Ishikawa (cell line): ENCODE results near the gene ADAM19.

Experiments
- CEBPB ChIP-seq: IDR thresholded peaks from 2 replicates; pipeline ENCODE4 v1.6.1; 2012
- CREB1 ChIP-seq: IDR thresholded peaks from 2 replicates; pipeline ENCODE4 v1.6.1; 2012; ENCODE audit warnings: low read depth
- EGR1 ChIP-seq: IDR thresholded peaks from 2 replicates; pipeline ENCODE4 v1.6.1; 2012
- EP300 ChIP-seq: IDR thresholded peaks from 2 replicates; pipeline ENCODE4 v1.6.1; 2012; ENCODE audit warnings: borderline replicate concordance
- FOXM1 ChIP-seq: IDR thresholded peaks from 2 replicates; pipeline ENCODE4 v1.6.1; 2012; ENCODE audit warnings: low read depth, borderline replicate concordance
- NFIC ChIP-seq: IDR thresholded peaks from 2 replicates; pipeline ENCODE4 v1.6.1; 2012
- RAD21 ChIP-seq: IDR thresholded peaks from 2 replicates; pipeline ENCODE4 v1.6.1; 2012; ENCODE audit warnings: low read depth
- TAF1 ChIP-seq: IDR thresholded peaks from 2 replicates; pipeline ENCODE4 v1.6.1; 2012; ENCODE audit warnings: low read depth, mild to moderate bottlenecking
- TCF12 ChIP-seq: IDR thresholded peaks from 2 replicates; pipeline ENCODE4 v1.6.1; 2012; ENCODE audit warnings: low read depth
- USF1 ChIP-seq: IDR thresholded peaks from 2 replicates; pipeline ENCODE4 v1.6.1; 2012
- YY1 ChIP-seq: IDR thresholded peaks from 2 replicates; pipeline ENCODE4 v1.6.1; 2012; ENCODE audit warnings: low read depth
- TF ChIP-seq, protein P1 (sequence below): IDR thresholded peaks from 2 replicates; pipeline ENCODE4 v1.6.1; 2012

DNA sequence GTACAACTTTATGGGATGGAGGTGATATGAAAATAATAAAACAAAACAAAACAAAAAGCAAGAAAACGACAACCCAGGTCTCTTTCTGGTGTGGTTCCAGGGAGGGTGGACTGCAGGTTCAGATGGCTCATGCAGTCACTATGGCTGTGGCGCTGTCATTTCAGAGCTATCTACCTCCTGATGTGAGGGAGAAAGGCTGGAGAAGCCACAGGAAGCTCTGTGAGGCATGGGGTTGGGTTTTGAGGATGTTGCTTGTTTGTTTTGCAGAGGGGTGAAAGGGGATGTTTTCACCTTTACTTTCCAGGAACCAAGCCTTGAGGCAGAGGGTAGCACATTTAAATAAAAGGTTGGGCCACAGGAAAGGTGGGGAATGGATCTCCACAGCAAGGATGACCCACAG, 96.8 kb downstream of the ADAM19 start:
- TF ChIP-seq YY1, result no peak
- TF ChIP-seq FOXM1, result no peak
- TF ChIP-seq CREB1, result no peak
- no peak for TF ChIP-seq RAD21
- no peak for TF ChIP-seq EP300
- TF ChIP-seq USF1, result no peak
- TF ChIP-seq EGR1, result no peak
- TF ChIP-seq, protein P1, sequence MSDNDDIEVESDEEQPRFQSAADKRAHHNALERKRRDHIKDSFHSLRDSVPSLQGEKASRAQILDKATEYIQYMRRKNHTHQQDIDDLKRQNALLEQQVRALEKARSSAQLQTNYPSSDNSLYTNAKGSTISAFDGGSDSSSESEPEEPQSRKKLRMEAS, result no peak
- no peak for TF ChIP-seq NFIC
- TF ChIP-seq TAF1, result no peak
- no peak for TF ChIP-seq CEBPB
- TF ChIP-seq TCF12, result no peak
